Mesothelial cell of epicardium (in vitro differentiated cells): Measurements from ENCODE around the gene CSAD. TPM values are rescaled to one million over a fixed set of nuclear protein-coding genes. Genes with fewer than 3 reads are reported as not detected.

ENCODE experiments used
- DNase-seq, 2 experiments: peaks; one replicate each; pipeline ENCODE4 v3.0.0; 2021; ENCODE audit warnings: low spot score in 2 of 2; ENCODE audit not compliant: unreplicated experiment in 2 of 2
- H3K27ac Mint-ChIP-seq: 2 replicates; pipeline ENCODE4 v1.8.0; 2021; ENCODE audit warnings: mixed read lengths
- H3K27me3 Mint-ChIP-seq: 2 replicates; pipeline ENCODE4 v1.8.0; 2021; ENCODE audit warnings: low read depth, mixed read lengths
- H3K36me3 Mint-ChIP-seq: 2 replicates; pipeline ENCODE4 v1.8.0; 2021; ENCODE audit warnings: mixed read lengths
- H3K4me1 Mint-ChIP-seq: 2 replicates; pipeline ENCODE4 v1.8.0; 2021; ENCODE audit warnings: mixed read lengths
- H3K4me3 Mint-ChIP-seq: 2 replicates; pipeline ENCODE4 v1.8.0; 2021; ENCODE audit warnings: mild to moderate bottlenecking, moderate library complexity, mixed read lengths
- H3K9me3 Mint-ChIP-seq: 2 replicates; pipeline ENCODE4 v1.8.0; 2021; ENCODE audit warnings: mixed read lengths
- total RNA-seq: library from RNA; stranded (reverse); gene quantifications from 3 replicates; pipeline ENCODE4 v1.2.1, GENCODE V29; 2021
- TF ChIP-seq, protein P1 (sequence below): fragments of 200-600 bp; sonication (generic); IDR thresholded peaks from one replicate; pipeline ENCODE4 v1.5.0; 2021; ENCODE audit warnings: antibody characterized with exemption; ENCODE audit not compliant: unreplicated experiment

CSAD gene
- total RNA-seq, 1 donor from 2014 or later = 129 TPM

DNA sequence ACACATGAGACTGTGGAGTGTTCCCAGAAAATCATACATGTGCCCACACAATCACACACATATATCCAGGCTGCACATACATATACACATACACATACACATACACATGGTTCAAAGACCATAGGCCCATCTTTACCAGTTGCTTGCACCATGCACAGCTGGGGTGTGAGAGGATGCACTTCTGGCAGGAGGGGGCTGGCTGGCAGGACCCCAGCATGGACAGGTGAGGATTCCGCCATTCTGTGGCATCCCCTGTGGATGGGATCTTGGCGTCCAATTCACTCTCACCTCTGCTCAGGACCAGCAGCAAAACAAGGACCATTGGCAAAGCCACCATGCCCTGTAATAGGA lies 19.4 kb upstream of the CSAD start:
- Mint-ChIP-seq H3K4me1 (peaks cover 3% of the 10 kb centered on the region), H3K36me3 (no peaks in the 10 kb centered on the region), H3K27me3 (peaks cover 38% of the 10 kb centered on the region), H3K27ac (no peak overlapping the region), H3K9me3 (no peaks in the 10 kb centered on the region), H3K4me3 (no peak overlapping the region)
- no peak for DNase-seq
- TF ChIP-seq, protein P1, sequence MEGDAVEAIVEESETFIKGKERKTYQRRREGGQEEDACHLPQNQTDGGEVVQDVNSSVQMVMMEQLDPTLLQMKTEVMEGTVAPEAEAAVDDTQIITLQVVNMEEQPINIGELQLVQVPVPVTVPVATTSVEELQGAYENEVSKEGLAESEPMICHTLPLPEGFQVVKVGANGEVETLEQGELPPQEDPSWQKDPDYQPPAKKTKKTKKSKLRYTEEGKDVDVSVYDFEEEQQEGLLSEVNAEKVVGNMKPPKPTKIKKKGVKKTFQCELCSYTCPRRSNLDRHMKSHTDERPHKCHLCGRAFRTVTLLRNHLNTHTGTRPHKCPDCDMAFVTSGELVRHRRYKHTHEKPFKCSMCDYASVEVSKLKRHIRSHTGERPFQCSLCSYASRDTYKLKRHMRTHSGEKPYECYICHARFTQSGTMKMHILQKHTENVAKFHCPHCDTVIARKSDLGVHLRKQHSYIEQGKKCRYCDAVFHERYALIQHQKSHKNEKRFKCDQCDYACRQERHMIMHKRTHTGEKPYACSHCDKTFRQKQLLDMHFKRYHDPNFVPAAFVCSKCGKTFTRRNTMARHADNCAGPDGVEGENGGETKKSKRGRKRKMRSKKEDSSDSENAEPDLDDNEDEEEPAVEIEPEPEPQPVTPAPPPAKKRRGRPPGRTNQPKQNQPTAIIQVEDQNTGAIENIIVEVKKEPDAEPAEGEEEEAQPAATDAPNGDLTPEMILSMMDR = no peak

DNA sequence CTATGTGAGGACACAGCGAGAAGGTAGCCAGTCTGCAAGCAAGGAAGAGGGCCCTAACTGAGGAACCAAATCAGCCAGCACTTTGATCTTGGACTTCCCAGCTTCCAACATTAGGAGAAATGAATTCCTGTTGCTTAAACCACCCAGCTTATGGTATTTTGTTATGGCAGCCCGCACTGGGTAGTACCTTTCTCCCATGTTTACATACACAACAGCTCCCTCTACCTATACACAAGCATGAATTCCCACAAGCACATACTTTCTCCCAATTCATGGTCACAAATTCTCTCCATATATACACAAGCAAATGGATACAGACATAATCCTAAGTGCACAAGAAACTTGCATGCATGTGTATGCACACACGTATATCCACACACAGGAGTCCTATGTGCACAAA lies 19.0 kb upstream of the CSAD start:
- Mint-ChIP-seq H3K27me3 (peaks cover 40% of the 10 kb centered on the region), H3K9me3 (no peaks in the 10 kb centered on the region), H3K4me1 (peaks cover 3% of the 10 kb centered on the region), H3K27ac (no peak overlapping the region), H3K36me3 (no peaks in the 10 kb centered on the region), H3K4me3 (no peak overlapping the region)
- no peak for DNase-seq
- TF ChIP-seq, protein P1 = no peak

DNA sequence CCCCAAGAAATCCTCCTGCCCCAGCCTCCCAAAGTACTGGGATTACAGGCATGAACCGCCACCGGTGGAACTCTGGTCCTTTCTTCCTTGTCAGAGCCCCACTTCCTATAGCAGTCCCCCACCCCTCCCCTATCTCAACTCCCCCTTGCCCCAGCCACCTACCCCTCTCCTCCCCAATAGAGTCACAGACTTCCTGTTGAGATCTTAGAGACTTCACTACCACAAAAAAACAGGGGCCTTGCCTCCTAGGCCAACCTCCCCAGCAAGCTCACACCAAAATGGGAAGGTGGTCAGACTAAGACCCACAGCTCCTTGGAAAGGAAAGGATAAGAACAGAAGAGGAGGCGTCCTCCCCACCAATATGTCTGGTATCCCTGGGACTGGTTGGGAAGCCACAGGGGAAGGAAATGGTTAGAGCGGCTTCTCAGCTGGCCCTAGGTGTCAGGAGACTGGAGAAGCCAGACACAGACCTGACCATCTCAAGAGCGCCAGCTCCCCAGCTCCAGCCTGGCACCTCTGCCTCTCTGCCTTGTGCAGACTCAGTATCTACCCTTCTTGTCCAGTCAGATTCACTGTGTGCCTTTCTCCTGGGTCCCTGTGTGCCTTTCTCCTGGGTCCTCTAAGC lies 17.9 kb upstream of the CSAD start:
- TF ChIP-seq, protein P1 = no peak
- DNase-seq = no peak
- Mint-ChIP-seq H3K27me3 (peaks cover 40% of the 10 kb centered on the region), H3K36me3 (no peaks in the 10 kb centered on the region), H3K9me3 (no peaks in the 10 kb centered on the region), H3K27ac (no peak overlapping the region), H3K4me1 (peaks cover 3% of the 10 kb centered on the region), H3K4me3 (no peak overlapping the region)

DNA sequence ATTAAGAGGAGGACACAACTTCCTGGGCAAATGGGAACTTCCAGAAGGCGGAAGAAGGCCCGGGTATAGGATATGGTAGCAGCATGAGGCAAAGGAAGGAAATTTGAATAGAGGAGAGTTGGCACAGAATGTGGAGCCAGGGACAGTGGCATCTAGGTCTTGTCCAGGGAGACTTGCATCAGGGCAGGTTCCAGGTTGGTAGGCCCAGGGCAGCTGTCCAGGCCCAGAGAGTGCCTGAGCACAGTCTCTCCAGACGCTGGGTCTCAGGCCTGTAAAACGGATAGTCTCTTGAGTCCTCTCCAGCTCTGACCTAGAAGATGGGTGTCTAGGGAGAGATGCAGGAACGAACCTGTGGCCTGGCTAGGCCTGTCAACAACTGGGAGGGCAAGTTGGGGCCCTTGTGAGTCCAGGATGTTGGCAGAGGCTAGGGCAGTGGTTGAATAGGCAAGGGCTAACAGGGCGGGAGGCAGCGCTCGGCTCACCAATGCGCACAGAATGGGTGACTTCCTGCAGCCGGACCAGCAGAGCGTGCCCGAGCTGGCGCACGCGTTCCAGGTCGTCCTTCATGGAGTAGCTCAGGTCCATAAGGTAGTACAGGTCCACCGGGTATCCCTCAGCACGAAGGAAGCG lies 16.4 kb upstream of the CSAD start:
- Mint-ChIP-seq H3K27ac (no peak overlapping the region), H3K27me3 (peaks cover 40% of the 10 kb centered on the region), H3K4me1 (peaks cover 3% of the 10 kb centered on the region), H3K4me3 (no peak overlapping the region), H3K36me3 (no peaks in the 10 kb centered on the region), H3K9me3 (no peaks in the 10 kb centered on the region)
- TF ChIP-seq, protein P1 = no peak
- DNase-seq = no peak

DNA sequence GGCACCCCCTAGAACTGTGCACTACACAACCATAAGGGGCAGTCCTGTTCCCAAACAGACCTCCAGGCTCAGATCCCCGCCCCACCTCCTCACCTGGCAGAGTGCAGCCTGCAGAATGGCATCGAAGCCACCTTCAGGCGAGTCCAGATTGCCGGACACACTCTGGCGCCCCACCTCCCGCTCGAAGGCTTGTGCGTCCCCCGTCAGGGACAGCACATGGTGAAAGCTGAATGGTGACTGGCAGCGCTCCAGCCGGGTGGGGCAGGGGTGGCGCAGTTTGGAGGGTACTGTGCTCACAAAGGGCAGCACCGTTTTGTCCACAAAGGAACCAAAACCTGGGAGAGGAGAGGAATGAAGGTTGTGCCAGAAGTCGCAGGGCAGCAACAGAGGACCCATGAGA lies 15.8 kb upstream of the CSAD start:
- Mint-ChIP-seq H3K4me3 (no peak overlapping the region), H3K27me3 (peaks cover 40% of the 10 kb centered on the region)
- TF ChIP-seq, protein P1 = no peak

More for the DNA sequence above, 15.8 kb upstream of the CSAD start:
- DNase-seq = no peak
- Mint-ChIP-seq H3K36me3 (no peaks in the 10 kb centered on the region), H3K4me1 (peaks cover 3% of the 10 kb centered on the region), H3K9me3 (no peaks in the 10 kb centered on the region), H3K27ac (no peak overlapping the region)
